ENCODE data around the gene FBXL2.
"Not testable (repeated sequence)": the region's sequence is repeated elsewhere in the genome, so short reads cannot be mapped to it uniquely, and the experiment has no call there.

FBXL2 gene

GRCh38 chr3:33317963-33318709, 40.9 kb downstream of the FBXL2 start:
- DNase-seq: peak; percentile 0

GRCh38 chr3:33318710-33319380, 41.6 kb downstream of the FBXL2 start:
- no peak for DNase-seq

GRCh38 chr3:33322412-33322811, 45.2 kb downstream of the FBXL2 start:
- DNase-seq: no peak

GRCh38 chr3:33331414-33331813, 54.2 kb downstream of the FBXL2 start:
- DNase-seq: no peak

GRCh38 chr3:33334364-33334763, 57.1 kb downstream of the FBXL2 start:
- no peak for DNase-seq

- DNase-seq: not testable (repeated sequence)
These were observed 61.8 kb downstream of the FBXL2 start for GRCh38 chr3:33338936-33339465.

GRCh38 chr3:33339758-33340157, 62.5 kb downstream of the FBXL2 start:
- DNase-seq: no peak

GRCh38 chr3:33355611-33356010, 78.4 kb downstream of the FBXL2 start:
- no peak for DNase-seq

GRCh38 chr3:33358172-33358781, 81.0 kb downstream of the FBXL2 start:
- DNase-seq: peak; percentile 47

- DNase-seq: peak; percentile 12
These were observed 83.0 kb downstream of the FBXL2 start for GRCh38 chr3:33360136-33360825.

GRCh38 chr3:33363113-33363800, 86.0 kb downstream of the FBXL2 start:
- DNase-seq: no peak

- no peak for DNase-seq
These were observed 86.8 kb downstream of the FBXL2 start for GRCh38 chr3:33364060-33364459.

- no peak for DNase-seq
These were observed 87.4 kb downstream of the FBXL2 start for GRCh38 chr3:33364531-33365128.

- peak; percentile 39 for DNase-seq
These were observed 95.2 kb downstream of the FBXL2 start for GRCh38 chr3:33372218-33373081.

- DNase-seq: no peak
These were observed 95.8 kb downstream of the FBXL2 start for GRCh38 chr3:33373082-33373437.

GRCh38 chr3:33377489-33377888, 100.2 kb downstream of the FBXL2 start:
- DNase-seq: no peak

- DNase-seq: no peak
These were observed 100.7 kb downstream of the FBXL2 start for GRCh38 chr3:33377931-33378330.

GRCh38 chr3:33380653-33381052, 103.4 kb downstream of the FBXL2 start:
- DNase-seq: no peak

- no peak for DNase-seq
These were observed 106.7 kb downstream of the FBXL2 start for GRCh38 chr3:33383951-33384350.

- DNase-seq: no peak
These were observed 108.2 kb downstream of the FBXL2 start for GRCh38 chr3:33385423-33385822.

- no peak for DNase-seq
These were observed 109.4 kb downstream of the FBXL2 start for GRCh38 chr3:33386631-33387030.
